Right hindlimb (tissue), 1 donor: ENCODE data around the gene PIEZO1.

Experiments
- DNase-seq: peaks from one replicate; pipeline ENCODE4 v3.0.0-alpha.2; 2018

The PIEZO1 gene

DNA sequence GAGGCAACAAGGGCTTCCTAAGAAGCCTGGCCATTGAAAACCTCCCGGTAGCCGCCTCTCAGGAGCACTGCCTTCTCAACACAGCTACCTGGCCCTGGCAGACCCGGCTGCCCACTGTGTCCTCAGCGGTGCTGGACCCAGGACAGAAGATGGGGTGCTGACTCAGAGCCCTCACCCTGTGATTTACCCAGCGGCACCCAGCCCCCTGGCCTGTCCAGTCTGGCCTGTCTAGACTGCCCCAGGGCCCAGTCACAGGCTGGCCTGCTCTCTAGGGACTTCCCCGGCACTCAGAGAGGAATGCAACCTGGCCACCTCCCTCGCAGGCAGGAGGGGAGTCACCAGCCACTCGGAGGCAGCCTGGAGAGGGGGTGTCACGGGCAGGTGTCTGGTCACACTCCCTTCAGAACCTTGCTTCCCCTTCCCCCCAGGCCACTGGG, 20.1 kb downstream of the PIEZO1 start:
- no peak for DNase-seq

DNA sequence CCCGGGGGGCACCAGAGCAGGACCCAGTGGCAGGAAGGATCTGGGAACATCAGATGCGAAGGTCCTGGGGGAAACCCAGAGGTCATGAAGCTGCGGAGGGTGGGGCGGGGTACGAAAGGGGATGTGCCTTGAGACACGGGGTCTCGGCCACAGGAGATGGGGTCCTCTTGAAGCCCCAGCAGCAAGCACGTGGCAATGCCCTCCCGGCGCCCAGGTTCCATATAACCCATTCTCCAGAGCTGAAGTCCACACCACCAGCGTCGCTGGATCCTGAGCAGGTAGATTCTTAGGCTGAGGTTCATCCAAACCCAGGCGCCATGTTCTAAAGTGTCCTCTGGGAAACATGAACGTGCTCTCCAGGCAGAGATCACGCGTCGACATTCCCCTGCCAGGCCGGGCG, 20.9 kb downstream of the PIEZO1 start:
- DNase-seq = no peak

DNA sequence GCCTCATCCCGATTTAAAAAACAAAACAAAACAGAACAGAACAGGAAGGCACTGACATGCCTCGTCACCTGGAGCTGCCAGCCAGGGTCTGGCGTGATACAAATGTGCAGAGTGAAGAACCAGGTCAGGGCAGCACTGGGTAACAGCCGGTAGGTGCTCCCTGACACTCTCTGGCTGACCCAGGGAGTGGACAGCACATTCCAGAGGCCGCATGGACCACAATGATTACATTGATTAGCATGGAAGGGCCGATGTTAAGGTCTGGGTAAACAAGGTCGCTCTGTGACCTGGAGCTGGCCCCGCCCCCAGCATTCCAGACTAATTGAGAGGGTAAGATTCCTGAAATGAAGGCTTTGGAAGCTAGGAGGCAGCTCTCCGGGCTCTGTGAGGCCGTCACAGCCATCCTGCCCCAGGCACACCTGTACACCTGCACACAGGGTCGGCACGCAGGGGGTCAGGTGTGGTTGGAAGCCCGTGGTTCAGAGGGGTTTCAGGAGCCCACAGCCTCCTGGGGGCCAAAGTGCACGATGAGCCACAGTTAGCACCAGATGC, 21.4 kb downstream of the PIEZO1 start:
- DNase-seq = no peak

DNA sequence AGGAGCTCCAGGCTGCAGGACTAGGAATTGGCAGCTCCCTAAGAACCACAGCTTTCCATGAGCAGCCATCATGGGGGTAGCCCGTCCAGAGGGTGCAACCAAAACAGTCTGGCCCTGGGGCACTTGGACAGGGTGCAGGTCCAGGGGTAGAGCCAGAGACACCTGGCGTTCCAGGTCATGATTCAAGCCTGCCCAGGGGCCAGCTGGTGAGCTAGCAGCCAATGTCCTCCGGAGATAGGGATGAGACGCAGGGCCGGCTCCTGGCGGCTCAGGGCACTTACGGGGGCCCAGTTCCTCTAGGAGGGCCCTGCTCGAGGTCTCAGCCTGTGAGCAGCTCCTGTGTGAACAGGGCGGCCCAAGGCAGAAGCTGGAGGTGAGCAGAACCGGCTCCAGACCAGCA, 22.1 kb downstream of the PIEZO1 start:
- DNase-seq = no peak

DNA sequence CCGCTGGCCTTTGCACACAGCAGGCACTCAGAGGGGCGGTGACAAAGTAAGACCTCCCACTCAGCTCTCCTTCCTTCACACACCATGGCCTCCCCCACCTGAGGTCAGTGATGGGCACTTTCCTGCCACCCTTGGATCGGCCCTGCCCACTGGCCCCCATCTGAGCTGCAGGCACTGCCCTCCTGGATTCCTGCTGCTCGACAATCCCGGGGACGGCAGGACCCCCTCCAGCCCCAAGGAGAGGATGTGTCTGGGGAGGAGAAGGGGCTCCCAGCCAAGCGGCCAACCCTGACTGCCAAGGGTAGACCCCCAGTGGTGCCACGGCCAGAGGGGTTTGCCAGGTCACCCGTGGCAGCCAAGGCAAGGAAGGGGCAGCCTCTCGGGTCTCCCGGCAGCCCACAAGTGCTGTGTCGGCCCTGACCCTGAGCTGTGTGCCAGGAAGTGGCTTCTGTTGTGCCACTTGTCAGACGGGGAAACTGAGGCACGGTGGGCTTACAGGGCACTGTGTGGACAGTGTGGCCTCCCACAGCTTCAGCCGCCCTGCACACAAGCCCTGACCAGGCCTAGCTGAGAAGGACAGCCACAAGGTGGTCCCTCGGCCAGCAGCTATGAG, 22.7 kb downstream of the PIEZO1 start:
- no peak for DNase-seq

DNA sequence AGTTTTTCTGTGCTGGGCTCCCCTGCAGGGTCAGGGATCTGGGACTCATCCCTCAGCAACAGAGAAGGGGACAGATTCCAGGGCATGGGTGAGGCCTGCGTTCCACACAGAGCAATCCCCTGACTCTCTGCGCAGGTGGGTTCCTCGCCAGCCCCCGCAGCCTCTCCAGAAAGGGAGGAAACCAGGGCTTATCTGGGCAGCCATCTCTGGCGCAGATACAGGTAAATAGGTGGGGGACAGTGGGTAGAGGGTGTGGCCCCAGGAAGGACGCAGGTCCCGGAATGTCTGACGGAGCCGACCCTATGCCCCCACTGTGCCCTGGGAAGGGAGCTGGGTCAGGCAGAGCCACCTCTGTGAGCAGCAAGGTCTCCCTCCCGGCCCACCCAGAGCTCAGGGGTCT, 23.2 kb downstream of the PIEZO1 start:
- no peak for DNase-seq

DNA sequence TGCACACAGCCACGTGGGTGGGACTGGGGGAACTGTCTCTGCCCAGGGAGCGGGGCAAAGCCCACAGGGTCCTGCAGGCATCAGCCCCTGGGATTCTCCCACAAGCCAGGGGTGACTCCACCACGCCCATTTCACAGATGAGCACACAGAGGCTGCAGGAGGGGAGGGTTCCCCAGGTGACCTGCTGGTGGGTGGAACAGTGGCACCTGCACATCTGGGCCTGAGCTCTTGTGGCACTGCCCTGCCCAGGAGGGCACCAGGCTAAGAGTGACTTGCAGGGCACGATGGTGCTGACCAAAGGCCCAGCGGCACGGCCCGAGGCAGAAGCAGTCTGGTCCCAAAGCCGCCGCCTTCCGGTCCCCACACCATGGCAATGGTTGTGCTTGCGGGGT, 23.9 kb downstream of the PIEZO1 start:
- no peak for DNase-seq

DNA sequence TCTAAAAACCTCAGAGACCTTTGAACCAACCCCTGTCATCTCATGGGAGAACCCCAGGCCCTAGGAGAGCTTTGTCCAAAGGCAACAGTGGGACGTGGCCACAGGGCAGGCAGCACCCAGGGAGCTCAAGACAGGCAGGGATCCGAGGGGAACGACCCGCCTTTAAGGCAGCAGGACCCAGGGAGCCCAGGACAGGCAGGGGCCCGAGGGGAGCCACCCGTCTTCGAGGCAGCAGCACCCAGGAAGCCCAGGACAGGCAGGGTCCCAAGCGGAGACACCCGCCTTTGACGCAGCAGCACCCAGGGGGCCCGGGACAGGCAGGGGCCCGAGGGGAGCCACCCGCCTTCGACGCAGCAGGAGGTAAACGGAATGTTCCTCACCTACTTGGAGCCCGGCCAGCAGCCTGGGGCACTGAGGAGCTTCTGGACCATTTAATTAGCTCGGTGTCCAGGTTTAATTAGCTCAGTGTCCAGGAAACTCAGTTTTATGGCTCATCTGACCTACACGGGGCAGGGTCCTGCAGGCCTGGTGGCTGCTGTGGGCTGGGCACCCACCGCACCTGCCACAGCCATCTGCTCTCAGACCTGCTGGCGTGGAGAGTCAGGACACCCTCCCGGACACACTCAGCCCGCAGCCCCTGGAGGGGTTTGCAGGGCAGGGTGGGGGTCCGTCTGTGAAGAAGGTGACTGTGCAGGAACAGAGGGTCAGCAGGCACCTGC, 24.4 kb downstream of the PIEZO1 start:
- DNase-seq = no peak

DNA sequence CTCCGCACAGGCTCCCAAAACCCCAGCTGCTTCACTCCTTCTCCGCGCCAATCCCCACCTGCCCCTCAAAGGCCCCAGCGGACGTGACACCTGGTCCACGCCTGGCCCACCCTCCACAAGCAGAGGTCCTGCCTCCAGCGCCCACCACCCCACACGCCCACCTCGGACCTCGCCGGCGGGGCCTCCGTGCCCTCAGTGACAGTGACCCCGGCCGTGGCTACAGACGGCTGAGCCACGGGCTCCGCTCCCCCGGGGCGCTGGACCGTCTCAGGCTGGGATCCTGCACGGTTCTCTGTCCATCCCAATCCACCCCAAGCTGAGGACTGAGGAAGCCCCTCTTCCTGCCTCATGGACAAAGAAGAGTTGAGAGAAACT, 25.1 kb downstream of the PIEZO1 start:
- DNase-seq = no peak

DNA sequence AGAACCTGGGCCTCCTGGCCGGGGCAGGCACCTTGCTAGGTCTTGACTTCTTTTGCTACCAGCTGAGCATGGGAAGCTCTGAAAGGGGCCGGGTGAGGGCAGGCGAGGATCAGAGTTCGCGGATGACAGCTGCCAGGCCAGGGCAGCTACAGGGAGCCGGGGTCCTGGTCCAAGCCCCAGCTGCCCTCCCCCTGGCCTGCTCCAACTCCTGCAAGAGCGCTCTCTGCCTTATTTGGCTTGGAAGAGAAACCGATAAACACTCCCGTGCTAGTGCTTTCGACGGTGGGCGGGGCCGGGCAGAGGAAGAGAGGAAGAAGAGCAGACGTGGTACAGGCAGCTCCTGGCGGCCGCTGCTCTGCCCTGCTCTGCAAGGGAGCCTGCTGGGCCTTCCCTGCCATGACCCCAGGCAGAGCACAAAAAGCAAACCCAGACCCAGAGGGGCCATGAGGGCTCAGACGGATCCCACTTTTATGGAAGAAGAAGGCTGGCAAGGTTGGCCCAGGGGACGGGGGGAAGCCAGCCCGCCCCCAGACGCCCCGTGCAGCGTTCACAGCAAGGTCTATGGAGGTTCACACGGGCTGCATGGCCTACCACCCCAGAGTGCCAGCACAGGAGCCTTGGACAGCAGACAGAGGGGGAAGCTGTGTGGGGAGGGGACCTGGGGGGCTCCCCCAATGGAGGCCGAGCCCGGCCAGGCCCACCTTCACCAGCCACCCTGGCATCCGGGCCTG, 25.6 kb downstream of the PIEZO1 start:
- DNase-seq = no peak

DNA sequence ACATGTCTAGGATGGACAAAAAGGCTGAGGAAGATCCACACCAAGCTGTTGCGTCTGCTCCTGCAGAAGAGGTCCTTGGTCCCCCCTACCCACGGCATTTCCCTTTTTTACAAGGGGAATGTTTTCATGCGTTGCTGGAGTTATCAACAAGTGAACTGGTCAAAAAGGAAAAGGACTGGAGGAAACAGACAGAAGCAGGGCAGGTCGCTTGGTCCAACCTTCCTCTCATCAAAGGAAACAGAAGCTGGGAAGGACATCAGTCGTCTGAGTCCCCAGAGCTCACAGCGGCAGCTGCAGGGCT, 26.1 kb downstream of the PIEZO1 start:
- DNase-seq = no peak

DNA sequence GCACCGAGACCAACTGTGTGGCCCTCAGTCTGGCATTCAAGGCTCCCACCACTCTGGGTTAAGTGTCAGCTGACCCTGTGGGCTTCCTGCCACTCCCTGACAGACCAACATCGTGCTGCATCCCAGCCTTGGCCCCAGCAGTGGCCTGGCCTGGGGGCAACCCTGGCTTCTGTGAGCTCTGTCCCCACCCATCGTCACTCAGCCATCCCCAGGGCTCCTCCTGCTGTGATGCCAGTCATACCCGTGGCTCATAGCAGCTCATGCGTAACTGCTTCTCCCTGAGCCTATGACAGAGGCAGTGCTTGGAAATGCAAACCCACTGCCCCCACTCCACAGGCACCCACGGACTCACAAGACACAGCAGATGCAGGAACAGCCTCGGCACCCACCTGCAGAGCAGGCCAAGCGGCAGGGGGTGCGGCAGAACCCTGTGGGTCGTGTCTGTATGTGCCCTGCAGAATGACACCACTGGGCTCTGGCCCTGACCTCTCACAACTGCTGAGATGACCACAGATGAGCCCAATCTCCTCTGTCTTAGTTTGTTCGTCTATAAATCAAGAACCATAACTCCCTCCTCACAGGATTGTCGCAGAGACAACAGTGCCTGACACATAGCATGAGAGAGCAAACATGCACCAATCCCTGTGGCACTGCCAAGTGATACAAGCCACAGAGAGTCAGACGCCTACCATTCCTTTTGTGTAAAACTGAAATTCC, 26.6 kb downstream of the PIEZO1 start:
- no peak for DNase-seq

DNA sequence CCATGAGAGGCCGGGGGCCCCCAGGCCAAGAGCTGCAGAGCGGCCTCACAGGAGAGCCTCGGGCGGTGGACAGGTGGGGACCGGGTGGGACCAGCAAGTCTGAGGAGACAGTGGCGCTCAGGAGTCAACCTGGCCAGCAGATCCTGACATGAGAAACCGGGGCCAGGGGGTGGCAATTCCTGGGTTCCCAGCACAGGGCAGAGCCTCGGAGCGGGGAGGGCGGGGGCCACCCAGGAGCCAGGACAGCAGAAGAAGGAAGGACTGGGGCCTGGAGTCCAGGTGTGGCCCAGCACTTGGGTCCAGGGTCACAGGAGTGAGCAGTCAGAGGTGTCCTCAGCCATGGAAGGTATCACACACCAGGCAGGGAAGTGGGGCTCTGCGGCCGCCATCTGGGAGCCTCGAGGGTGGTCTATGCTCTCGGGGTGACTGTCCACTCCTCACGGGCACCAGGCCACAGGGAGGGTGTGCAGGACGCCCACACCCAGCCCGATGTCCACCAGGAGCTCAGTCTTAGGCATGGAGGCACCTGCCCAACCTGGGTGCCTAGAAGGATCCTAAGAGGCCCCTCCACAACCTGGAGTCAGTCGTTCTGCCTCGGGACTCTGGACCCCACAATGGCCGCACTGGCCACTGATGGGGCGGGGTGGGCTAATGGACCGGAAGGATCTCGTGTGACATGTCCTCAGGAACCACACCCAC, 29.1 kb downstream of the PIEZO1 start:
- DNase-seq = no peak

DNA sequence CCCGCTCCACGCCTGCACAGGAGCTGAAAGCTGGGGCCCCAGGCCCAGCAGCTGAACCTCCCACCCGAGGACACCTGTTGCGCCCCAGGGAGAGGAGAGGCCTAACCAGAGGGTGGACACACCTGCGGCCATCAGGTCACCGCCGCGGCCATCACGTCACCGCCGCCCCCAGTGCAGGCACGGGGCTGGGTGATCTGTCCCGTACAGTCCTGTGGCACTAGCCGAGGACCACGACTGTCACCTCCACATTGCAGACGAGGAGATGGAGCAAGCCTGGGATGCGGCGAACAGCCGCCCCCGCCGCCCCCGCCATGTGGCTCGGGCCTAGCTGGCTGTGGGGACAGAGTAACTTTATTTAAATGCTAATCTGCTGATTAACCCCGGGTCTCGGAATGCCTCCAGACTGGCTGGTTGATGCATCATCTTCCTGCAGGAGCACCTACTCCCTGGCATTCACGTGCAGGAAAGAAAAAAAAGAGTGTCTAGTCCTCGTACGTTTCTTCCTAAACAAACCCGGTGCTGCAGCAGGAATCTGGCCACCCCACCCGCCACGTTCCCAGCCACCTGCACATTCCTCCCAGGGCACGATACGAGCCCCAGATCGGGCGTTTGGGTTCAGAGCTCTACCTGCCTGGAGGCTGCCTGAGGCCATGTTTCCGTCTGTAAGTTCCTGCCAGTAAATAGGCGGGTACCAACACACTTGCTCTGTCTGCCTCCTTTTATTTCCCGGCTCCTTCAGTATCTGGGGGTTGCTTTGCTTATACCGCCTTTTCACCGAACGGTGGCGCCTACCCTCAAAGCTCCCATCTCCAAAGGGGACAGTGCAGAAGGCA, 29.9 kb downstream of the PIEZO1 start:
- DNase-seq = no peak

DNA sequence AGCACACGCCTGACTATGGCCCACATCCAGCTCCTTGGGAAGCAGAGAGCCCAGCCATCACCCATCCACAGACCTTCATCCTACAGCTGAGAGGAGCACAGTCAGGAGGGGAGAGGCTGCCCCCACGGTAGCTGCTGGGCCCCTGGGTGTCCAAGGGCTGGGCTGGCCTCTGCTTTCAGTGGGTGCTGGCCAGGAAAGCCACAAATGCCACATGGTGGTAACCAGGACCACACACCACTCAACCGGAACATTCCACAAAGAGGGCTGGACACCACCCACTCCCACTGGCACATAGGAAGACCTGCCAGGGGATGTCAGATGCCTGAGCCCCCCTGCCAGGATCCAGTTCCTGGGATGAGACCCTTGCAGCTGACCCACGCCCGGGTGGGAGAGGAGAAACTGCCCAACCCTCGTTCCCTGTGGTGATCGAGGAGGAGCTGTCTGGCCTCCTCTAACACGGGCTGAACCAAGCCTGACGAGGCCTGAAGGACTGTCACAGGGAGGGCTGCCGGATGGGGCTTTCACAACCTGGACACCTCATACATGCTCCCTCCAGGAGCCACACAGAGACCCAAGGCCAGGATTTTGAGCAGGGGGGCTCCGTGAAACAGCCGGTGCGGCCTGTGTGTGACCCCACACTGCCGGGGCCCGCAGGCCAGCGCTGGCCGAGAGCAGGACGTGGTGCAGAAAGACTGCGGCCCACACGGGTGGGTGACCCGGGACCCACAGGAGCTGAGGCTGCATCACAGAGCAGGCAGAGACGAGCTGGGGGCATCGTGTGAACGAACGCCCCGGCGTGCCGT, 30.7 kb downstream of the PIEZO1 start:
- no peak for DNase-seq

DNA sequence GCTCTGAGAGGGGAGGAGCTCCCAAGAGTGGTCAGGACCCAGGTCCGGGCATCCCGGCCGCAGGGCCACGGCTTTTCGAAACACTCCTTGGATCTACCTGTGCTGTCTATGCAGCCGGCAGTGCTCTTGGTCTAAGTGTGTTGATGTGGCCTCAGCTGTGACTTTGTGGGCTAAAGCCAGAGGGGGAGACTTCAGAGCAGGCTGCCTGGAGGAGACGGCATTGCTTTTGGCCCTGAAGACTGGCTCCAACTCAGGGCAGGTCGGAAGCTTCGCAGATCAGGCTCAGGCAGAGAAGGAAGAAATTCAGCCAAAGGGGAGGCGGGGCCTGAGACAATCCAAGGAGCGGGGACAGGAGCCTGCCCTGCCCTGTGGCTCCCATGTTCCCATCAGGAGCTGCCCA, 31.4 kb downstream of the PIEZO1 start:
- no peak for DNase-seq

DNA sequence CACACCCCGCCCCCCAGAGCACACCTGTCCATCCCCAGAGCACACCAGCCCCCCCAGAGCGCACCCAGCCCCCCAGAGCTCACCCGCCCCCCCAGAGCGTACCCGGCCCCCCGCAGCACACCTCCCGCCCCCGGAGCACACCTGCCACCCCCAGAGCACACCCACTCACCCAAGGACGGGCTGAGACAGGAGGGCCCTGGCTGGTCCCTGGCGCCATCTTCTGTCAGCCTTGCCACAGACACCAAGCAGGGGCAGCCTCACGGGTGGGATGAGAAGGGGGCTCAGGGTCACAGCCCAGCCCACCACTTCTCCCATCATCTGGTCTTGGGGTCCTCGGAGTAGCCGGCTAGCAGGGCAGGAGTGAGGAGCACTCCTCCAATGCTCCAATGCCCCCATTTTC, 31.8 kb downstream of the PIEZO1 start:
- no peak for DNase-seq

DNA sequence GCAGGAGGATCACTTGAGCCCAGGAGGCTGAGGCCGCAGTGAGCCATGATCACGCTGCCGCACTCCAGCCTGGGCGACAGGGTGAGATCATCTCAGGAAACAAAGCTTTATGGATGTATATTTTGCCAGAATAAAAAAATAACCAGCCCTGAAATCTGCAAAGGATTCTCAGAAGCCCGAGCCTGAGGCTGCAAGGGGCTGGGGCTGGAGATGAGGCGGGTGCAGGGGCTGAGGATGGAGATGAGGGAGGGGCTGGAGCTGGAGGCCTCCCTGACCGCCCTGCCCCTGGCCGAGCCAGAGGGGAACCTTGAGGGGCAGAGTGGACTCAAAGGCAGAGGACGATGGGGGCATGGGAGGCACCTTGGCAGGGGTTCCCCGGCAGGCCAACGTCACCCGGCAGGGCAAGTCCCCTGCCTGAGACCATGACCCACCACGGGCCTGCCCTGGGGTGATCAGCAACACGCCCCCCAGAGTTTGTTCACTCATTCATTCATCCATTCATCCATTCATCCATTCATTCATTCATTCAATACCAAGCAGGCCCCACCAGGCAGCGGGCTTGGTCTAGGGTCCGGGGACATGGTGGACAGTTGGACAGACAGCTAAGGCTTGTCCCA, 32.5 kb downstream of the PIEZO1 start:
- no peak for DNase-seq

DNA sequence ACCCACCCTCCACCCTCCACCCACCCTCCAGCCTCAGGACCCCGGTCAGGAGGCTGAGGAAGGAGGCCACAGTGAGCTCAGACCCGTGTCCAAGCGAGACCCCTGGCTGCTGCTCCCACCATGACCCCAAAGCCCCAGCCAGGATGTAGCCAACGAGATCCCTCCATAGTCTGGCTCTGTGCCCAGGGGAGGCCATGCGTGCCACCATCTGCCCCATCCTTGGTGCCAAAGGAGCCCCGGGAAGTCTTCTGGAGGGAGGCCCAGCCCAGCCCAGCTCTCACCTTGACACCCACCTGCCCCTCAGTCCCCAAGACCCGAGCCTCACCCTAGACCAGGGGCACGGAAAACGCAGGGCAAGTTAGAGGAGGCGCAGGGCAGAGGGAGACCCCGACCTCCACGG, 34.2 kb downstream of the PIEZO1 start:
- DNase-seq = no peak

DNA sequence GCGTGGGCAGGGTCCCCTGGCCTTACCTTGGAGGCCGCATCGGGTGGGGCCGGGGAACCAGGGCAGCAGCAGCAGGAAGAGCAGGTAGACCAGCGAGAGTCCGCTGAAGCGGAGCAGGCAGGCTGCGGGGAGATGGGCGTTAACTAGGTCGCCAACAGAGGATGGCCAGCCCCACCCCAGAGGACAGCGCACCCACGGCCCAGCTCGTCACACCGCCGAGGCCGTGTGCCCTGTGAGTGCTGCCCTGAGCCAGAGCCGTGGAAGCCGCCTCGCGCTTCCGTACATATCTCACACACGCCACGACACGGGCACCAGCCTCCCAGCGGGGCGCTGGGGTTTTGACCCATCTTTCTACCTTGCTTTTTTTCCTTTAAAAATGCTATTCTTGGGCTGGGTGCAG, 35.7 kb downstream of the PIEZO1 start:
- no peak for DNase-seq

DNA sequence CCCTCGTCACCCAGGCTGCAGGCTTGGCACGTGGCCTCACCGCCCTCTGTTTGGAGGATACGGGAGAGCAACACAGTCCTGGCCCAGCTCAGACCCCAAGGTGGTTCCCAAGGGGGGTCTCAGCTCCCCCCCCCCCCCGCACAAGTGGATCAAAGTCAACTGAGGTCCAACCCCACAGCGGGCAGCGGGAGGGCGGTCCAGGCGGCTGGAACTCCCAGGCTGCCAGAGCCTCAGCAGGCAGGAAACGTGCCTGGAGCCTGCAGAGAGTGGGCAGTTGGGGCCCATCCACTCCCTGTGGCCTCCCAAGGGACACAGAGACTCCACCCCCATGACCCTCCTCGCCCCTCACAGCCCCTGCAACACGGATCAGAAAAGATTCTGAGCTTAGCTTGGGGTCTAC, 36.7 kb downstream of the PIEZO1 start:
- DNase-seq = no peak
